Suprapubic skin (tissue), 4 donors: ENCODE measurements around the gene CCR8.

Source experiments
- EP300 ChIP-seq: sonication (generic); formaldehyde crosslinking; IDR thresholded peaks from one replicate; pipeline ENCODE4 v1.6.1; 2017; ENCODE audit warnings: antibody characterized with exemption
- POLR2A ChIP-seq, 2 donors: fragments of 450-650 bp; IDR thresholded peaks; one replicate each; pipeline ENCODE4 v1.6.1; 2017; ENCODE audit warnings: antibody characterized with exemption in 2 of 2, mild to moderate bottlenecking in 2 of 2, moderate library complexity in 2 of 2
- POLR2AphosphoS5 ChIP-seq, 3 donors: sonication (generic); formaldehyde crosslinking; IDR thresholded peaks; one replicate each; pipeline ENCODE4 v1.6.1; 2017; ENCODE audit warnings: antibody characterized with exemption in 3 of 3
- TF ChIP-seq, protein P1 (sequence below), 2 donors: fragments of 200-600 bp in 1 of 2; fragments of 450-650 bp in 1 of 2; sonication (generic) in 1 of 2; IDR thresholded peaks; one replicate each; pipeline ENCODE4 v1.5.1; 2016 to 2019; ENCODE audit warnings: antibody characterized with exemption in 2 of 2, mild to moderate bottlenecking in 1 of 2, moderate library complexity in 1 of 2

DNA sequence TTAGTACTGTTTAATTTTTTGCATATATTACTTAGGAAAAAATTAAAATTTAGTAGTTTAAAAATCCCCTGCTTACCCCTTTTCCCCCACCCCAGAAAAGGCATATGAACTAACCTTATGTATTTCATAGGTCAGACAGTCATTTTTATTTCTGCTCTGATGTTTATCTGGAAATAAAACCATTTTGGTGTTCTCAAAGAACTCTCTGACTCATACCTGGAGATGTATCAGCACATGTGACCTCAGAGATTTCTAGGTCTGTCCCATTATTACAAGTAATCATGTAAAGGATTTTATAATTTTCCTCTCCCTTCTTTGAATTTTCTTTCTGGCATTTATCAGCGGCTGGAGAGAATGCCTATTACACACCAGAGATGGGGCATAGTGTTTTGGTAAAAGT, 14.1 kb upstream of the CCR8 start:
- TF ChIP-seq, protein P1, sequence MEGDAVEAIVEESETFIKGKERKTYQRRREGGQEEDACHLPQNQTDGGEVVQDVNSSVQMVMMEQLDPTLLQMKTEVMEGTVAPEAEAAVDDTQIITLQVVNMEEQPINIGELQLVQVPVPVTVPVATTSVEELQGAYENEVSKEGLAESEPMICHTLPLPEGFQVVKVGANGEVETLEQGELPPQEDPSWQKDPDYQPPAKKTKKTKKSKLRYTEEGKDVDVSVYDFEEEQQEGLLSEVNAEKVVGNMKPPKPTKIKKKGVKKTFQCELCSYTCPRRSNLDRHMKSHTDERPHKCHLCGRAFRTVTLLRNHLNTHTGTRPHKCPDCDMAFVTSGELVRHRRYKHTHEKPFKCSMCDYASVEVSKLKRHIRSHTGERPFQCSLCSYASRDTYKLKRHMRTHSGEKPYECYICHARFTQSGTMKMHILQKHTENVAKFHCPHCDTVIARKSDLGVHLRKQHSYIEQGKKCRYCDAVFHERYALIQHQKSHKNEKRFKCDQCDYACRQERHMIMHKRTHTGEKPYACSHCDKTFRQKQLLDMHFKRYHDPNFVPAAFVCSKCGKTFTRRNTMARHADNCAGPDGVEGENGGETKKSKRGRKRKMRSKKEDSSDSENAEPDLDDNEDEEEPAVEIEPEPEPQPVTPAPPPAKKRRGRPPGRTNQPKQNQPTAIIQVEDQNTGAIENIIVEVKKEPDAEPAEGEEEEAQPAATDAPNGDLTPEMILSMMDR (IDR thresholded peaks at IDR 0.05) = no peak
- no peak for TF ChIP-seq POLR2A (IDR thresholded peaks at IDR 0.05)
- no peak for TF ChIP-seq EP300
- no peak for TF ChIP-seq POLR2AphosphoS5 (IDR thresholded peaks at IDR 0.05)
